ENCODE measurements around the gene PLVAP. TPM values are rescaled to one million over a fixed set of nuclear protein-coding genes. Genes with fewer than 3 reads are reported as not detected.

PLVAP gene
- total and polyA plus RNA-seq, 9 of the 15 experiments (the other 6 are each of a cell fraction or from before 2014, with no cell fraction given), result 0.09 to 0.84 (median 0.51) TPM; not detected in 4

DNA sequence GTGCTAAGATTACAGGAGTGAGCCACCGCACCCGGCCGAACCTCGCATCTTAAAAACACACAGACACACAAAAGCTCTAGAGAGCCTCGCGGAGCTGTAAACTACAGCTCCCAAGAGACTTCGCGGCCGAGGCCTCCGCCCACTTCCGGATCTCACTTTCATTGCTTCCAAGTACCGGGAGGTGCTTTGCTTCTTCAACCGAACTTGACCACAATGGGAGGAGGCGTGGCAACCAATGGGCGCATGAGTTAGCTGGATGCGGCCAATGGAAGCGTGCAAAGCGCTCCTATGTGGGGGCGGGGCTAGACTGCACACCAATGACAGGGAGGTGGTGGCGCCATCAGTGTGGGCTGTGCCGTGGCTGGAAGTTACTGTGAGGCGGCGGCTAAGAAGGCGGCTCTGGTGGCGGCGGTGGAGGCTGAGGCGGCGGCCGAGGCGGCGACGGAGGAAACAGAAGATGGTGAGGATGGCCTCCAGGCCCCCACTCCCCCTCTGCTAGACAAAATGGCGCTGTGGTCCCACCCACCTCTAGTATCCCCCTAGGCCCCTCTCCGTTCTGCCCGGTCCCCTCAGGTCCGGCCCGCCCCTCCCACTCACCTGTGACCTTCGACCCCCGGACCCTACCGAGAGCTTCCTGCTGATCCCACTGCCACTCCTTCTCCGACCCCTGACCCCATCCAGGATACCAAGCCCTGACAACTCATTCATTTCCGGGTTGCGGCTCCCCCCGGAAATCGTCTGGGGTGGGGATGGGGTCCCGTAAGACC is 67.8 kb downstream of the PLVAP start, which contains the start of gene DDA1 (continued):
- TF ChIP-seq, protein P1, sequence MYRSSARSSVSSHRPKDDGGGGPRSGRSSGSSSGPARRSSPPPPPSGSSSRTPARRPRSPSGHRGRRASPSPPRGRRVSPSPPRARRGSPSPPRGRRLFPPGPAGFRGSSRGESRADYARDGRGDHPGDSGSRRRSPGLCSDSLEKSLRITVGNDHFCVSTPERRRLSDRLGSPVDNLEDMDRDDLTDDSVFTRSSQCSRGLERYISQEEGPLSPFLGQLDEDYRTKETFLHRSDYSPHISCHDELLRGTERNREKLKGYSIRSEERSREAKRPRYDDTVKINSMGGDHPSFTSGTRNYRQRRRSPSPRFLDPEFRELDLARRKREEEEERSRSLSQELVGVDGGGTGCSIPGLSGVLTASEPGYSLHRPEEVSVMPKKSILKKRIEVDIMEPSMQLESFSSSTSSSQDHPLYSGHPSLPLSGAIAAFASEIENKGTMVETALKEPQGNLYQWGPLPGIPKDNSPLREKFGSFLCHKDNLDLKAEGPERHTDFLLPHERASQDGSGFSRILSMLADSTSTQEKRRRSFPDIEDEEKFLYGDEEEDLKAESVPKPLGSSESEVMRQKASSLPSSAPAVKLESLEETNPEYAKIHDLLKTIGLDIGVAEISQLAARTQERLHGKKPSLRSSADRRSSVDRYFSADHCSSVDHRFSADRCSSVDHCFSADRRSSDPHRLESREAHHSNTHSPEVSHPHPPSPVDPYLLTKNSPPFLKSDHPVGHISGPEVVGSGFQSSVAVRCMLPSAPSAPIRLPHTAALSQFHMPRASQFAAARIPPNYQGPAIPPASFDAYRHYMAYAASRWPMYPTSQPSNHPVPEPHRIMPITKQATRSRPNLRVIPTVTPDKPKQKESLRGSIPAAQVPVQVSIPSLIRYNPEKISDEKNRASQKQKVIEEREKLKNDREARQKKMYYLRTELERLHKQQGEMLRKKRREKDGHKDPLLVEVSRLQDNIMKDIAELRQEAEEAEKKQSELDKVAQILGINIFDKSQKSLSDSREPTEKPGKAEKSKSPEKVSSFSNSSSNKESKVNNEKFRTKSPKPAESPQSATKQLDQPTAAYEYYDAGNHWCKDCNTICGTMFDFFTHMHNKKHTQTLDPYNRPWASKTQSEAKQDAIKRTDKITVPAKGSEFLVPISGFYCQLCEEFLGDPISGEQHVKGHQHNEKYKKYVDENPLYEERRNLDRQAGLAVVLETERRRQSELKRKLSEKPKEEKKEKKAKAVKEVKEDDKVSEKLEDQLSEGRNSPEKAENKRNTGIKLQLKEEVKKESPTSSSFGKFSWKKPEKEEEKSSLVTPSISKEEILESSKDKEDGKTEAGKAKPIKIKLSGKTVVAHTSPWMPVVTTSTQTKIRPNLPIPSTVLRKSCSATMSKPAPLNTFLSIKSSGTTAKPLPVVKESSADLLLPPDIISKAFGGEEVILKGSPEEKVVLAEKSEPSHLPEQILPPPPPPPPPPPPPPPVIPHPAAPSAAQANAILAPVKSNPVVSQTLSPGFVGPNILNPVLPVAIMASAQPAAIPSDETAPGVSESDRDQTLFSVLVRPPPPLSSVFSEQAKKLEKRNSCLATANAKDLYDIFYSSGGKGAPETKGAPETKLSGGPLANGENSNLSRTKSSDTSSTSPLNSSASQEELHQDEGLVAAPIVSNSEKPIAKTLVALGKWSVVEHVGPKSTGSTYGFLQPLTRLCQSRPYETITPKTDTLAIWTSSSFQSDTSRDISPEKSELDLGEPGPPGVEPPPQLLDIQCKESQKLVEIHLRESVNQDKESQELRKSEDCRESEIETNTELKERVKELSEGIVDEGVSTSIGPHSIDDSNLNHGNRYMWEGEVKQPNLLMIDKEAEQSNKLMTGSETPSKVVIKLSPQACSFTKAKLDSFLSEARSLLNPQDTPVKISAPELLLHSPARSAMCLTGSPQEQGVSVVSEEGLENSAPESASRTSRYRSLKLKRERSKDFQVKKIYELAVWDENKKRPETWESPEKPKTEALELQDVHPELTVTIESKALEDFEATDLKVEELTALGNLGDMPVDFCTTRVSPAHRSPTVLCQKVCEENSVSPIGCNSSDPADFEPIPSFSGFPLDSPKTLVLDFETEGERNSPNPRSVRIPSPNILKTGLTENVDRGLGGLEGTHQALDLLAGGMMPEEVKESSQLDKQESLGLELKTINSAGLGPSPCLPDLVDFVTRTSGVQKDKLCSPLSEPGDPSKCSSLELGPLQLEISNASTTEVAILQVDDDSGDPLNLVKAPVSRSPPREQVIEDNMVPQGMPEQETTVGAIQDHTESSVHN (IDR thresholded peaks at IDR 0.05; ENCODE audit: borderline replicate concordance in 1 of 2, low read depth in 1 of 2), result no peak
- TF ChIP-seq, protein P2, sequence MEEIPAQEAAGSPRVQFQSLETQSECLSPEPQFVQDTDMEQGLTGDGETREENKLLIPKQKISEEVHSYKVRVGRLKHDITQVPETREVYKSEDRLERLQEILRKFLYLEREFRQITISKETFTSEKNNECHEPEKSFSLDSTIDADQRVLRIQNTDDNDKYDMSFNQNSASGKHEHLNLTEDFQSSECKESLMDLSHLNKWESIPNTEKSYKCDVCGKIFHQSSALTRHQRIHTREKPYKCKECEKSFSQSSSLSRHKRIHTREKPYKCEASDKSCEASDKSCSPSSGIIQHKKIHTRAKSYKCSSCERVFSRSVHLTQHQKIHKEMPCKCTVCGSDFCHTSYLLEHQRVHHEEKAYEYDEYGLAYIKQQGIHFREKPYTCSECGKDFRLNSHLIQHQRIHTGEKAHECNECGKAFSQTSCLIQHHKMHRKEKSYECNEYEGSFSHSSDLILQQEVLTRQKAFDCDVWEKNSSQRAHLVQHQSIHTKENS (CRISPR knock-in tag; IDR thresholded peaks at IDR 0.05), result no peak
- no peak for TF ChIP-seq HES1 (IDR thresholded peaks at IDR 0.05; ENCODE audit: low read depth)
- no peak for TF ChIP-seq ZNF589 (CRISPR knock-in tag; IDR thresholded peaks at IDR 0.05; ENCODE audit: low read depth)
- TF ChIP-seq NCOA2 (IDR thresholded peaks at IDR 0.05; ENCODE audit: partially characterized antibody in 2 of 2), result no peak
- TF ChIP-seq POLR2A (conservative IDR thresholded peaks at IDR 0.05), result peak; percentile 80
- TF ChIP-seq MCM5 (IDR thresholded peaks at IDR 0.05; ENCODE audit: low read depth), result no peak
- peak; percentile 96 for TF ChIP-seq TBP (optimal IDR thresholded peaks at IDR 0.05; ENCODE audit: low read depth, low read length)
- no peak for TF ChIP-seq ZSCAN32 (CRISPR knock-in tag; IDR thresholded peaks at IDR 0.05)
- peak; percentile 42 for TF ChIP-seq SAP30 (IDR thresholded peaks at IDR 0.05; ENCODE audit: borderline replicate concordance, insufficient read depth, low read depth, low read length, poor library complexity, severe bottlenecking)
- TF ChIP-seq ZNF133 (CRISPR knock-in tag; IDR thresholded peaks at IDR 0.05), result no peak
- peak; percentile 84 for TF ChIP-seq ARID4B (CRISPR knock-in tag; IDR thresholded peaks at IDR 0.05)

Measured in K562 (cell line).